WTC11 (cell line): ENCODE measurements around the gene KRTAP6-2. TPM values are rescaled to one million over a fixed set of nuclear protein-coding genes. Genes with fewer than 3 reads are reported as not detected.

Experiments used
- ATAC-seq: fragments of 200-7000 bp; cut with Tn5 transposase; 2 replicates; pipeline ENCODE4 v1.10.0; 2021; ENCODE audit warnings: mild to moderate bottlenecking, moderate library complexity
- CTCF ChIA-PET: fragments of 300-600 bp; sonication (Branson Sonifier 250); formaldehyde crosslinking; loops from one replicate; lab custom pipeline; 2021; ENCODE audit warnings: antibody characterized with exemption; lab: Charles Lee
- POLR2A ChIA-PET: fragments of 350-600 bp; sonication (Branson Sonifier 250); formaldehyde crosslinking; loops from one replicate; lab custom pipeline; 2021; ENCODE audit warnings: antibody characterized with exemption; lab: Charles Lee
- DNase-seq: peaks from one replicate; pipeline ENCODE4 v3.0.0; 2021; ENCODE audit warnings: low spot score
- H3K27ac Mint-ChIP-seq: 2 replicates; pipeline ENCODE4 v1.8.0; 2021; ENCODE audit warnings: mixed read lengths
- H3K27me3 Mint-ChIP-seq: 2 replicates; pipeline ENCODE4 v1.8.0; 2021; ENCODE audit warnings: low read depth, mild to moderate bottlenecking, moderate library complexity, mixed read lengths
- H3K36me3 Mint-ChIP-seq: 2 replicates; pipeline ENCODE4 v1.8.0; 2021; ENCODE audit warnings: mixed read lengths
- H3K4me1 Mint-ChIP-seq: 2 replicates; pipeline ENCODE4 v1.8.0; 2022; ENCODE audit warnings: mixed read lengths
- H3K4me3 Mint-ChIP-seq: 2 replicates; pipeline ENCODE4 v1.8.0; 2021; ENCODE audit warnings: mild to moderate bottlenecking, moderate library complexity, mixed read lengths
- H3K9me3 Mint-ChIP-seq: 2 replicates; pipeline ENCODE4 v1.8.0; 2021; ENCODE audit warnings: mixed read lengths
- ARID4B ChIP-seq: sonication (generic); formaldehyde crosslinking; IDR thresholded peaks from 2 replicates; pipeline ENCODE4 v1.8.0; 2023; ENCODE audit warnings: missing genetic modification reagents, mild to moderate bottlenecking, borderline replicate concordance
- ATF2 ChIP-seq: sonication (generic); formaldehyde crosslinking; IDR thresholded peaks from 2 replicates; pipeline ENCODE4 v1.8.1; 2022; ENCODE audit warnings: low read depth, missing genetic modification reagents, borderline replicate concordance
- CREB1 ChIP-seq: sonication (generic); formaldehyde crosslinking; IDR thresholded peaks from 2 replicates; pipeline ENCODE4 v1.8.0; 2023; ENCODE audit warnings: mild to moderate bottlenecking, missing genetic modification reagents
- CREM ChIP-seq: sonication (generic); formaldehyde crosslinking; IDR thresholded peaks from 2 replicates; pipeline ENCODE4 v1.8.1; 2022; ENCODE audit warnings: mild to moderate bottlenecking, missing genetic modification reagents, moderate library complexity
- E2F4 ChIP-seq: sonication (generic); formaldehyde crosslinking; IDR thresholded peaks from 2 replicates; pipeline ENCODE4 v1.8.1; 2022; ENCODE audit warnings: low read depth, mild to moderate bottlenecking, moderate library complexity, missing genetic modification reagents, borderline replicate concordance
- E2F5 ChIP-seq: sonication (generic); formaldehyde crosslinking; IDR thresholded peaks from 2 replicates; pipeline ENCODE4 v1.8.1; 2022; ENCODE audit warnings: mild to moderate bottlenecking, moderate library complexity, missing genetic modification reagents
- ELF4 ChIP-seq: sonication (generic); formaldehyde crosslinking; IDR thresholded peaks from 2 replicates; pipeline ENCODE4 v1.8.1; 2022; ENCODE audit warnings: low read depth, mild to moderate bottlenecking, moderate library complexity, missing genetic modification reagents
- FOXJ3 ChIP-seq: sonication (generic); formaldehyde crosslinking; IDR thresholded peaks from 2 replicates; pipeline ENCODE4 v1.9.0; 2021; ENCODE audit warnings: missing genetic modification reagents, mild to moderate bottlenecking, borderline replicate concordance
- FOXP1 ChIP-seq: sonication (generic); formaldehyde crosslinking; IDR thresholded peaks from 2 replicates; pipeline ENCODE4 v1.8.0; 2022; ENCODE audit warnings: missing genetic modification reagents, mild to moderate bottlenecking, moderate library complexity, borderline replicate concordance
- GABPB1 ChIP-seq: sonication (generic); formaldehyde crosslinking; IDR thresholded peaks from 2 replicates; pipeline ENCODE4 v1.8.1; 2023; ENCODE audit warnings: mild to moderate bottlenecking, missing genetic modification reagents
- HMGA2 ChIP-seq: fragments of 250-450 bp; sonication (Bioruptor Pico); IDR thresholded peaks from 2 replicates; pipeline ENCODE4 v1.4.0; 2021; ENCODE audit warnings: mild to moderate bottlenecking, moderate library complexity
- IRF1 ChIP-seq: sonication (generic); formaldehyde crosslinking; IDR thresholded peaks from 2 replicates; pipeline ENCODE4 v1.8.0; 2023; ENCODE audit warnings: missing genetic modification reagents
- NFYB ChIP-seq: sonication (generic); formaldehyde crosslinking; conservative IDR thresholded peaks from 2 replicates; pipeline ENCODE4 v1.8.0; 2022; ENCODE audit warnings: low read depth, missing genetic modification reagents
- NR3C1 ChIP-seq: sonication (generic); formaldehyde crosslinking; conservative IDR thresholded peaks from 2 replicates; pipeline ENCODE4 v1.8.1; 2023; ENCODE audit warnings: low read depth, mild to moderate bottlenecking, missing genetic modification reagents
- PRRX2 ChIP-seq: fragments of 250-450 bp; sonication (Bioruptor Pico); IDR thresholded peaks from 2 replicates; pipeline ENCODE4 v1.8.0; 2021; ENCODE audit warnings: mild to moderate bottlenecking
- RORB ChIP-seq: fragments of 250-450 bp; sonication (Bioruptor Pico); IDR thresholded peaks from 2 replicates; pipeline ENCODE4 v1.9.0; 2021; ENCODE audit warnings: mild to moderate bottlenecking
- SP1 ChIP-seq: sonication (generic); formaldehyde crosslinking; conservative IDR thresholded peaks from 2 replicates; pipeline ENCODE4 v1.8.1; 2022; ENCODE audit warnings: missing genetic modification reagents
- STAT6 ChIP-seq: sonication (generic); formaldehyde crosslinking; conservative IDR thresholded peaks from 2 replicates; pipeline ENCODE4 v1.8.1; 2023; ENCODE audit warnings: mild to moderate bottlenecking, low read depth, missing genetic modification reagents, moderate library complexity
- TP53 ChIP-seq: sonication (generic); formaldehyde crosslinking; IDR thresholded peaks from 2 replicates; pipeline ENCODE4 v1.8.1; 2023; ENCODE audit warnings: mild to moderate bottlenecking, missing genetic modification reagents
- ZNF121 ChIP-seq: sonication (generic); formaldehyde crosslinking; IDR thresholded peaks from 2 replicates; pipeline ENCODE4 v1.8.0; 2023; ENCODE audit warnings: missing genetic modification reagents
- ZNF138 ChIP-seq: sonication (generic); formaldehyde crosslinking; conservative IDR thresholded peaks from 2 replicates; pipeline ENCODE4 v1.8.1; 2022; ENCODE audit warnings: mild to moderate bottlenecking, moderate library complexity, missing genetic modification reagents
- ZNF396 ChIP-seq: fragments of 250-450 bp; sonication (Bioruptor Pico); IDR thresholded peaks from 2 replicates; pipeline ENCODE4 v1.8.0; 2021; ENCODE audit warnings: mild to moderate bottlenecking, moderate library complexity, borderline replicate concordance
- ZNF423 ChIP-seq: fragments of 250-450 bp; sonication (Bioruptor Pico); IDR thresholded peaks from 2 replicates; pipeline ENCODE4 v2.1.2; 2022; ENCODE audit warnings: mild to moderate bottlenecking, moderate library complexity
- total RNA-seq: library from RNA; stranded (reverse); gene quantifications from 3 replicates; pipeline ENCODE4 v1.2.3, GENCODE V29; 2021

KRTAP6-2 gene
- total RNA-seq, 1 experiment from 2014 or later: not detected

- ChIA-PET CTCF (no interaction called here), POLR2A (no interaction called here)
- Mint-ChIP-seq H3K4me3 (no peak within 1 kb of the TSS), H3K27ac (no peak within 1 kb of the TSS), H3K27me3 (no peaks in the 10 kb centered on the region), H3K9me3 (peaks cover 23% of the 10 kb centered on the region), H3K36me3 (no peaks in the 10 kb centered on the region), H3K4me1 (no peaks in the 10 kb centered on the region)
- DNase-seq (no peak), ATAC-seq (no peak)
- TF ChIP-seq E2F4 (CRISPR knock-in tag) (no peak), ZNF423 (CRISPR knock-in tag) (no peak), ELF4 (CRISPR knock-in tag) (no peak), HMGA2 (CRISPR knock-in tag) (no peak), STAT6 (CRISPR knock-in tag) (no peak), E2F5 (CRISPR knock-in tag) (no peak), PRRX2 (CRISPR knock-in tag) (no peak), ZNF138 (CRISPR knock-in tag) (no peak), ZNF121 (CRISPR knock-in tag) (no peak), ATF2 (CRISPR knock-in tag) (no peak), NFYB (CRISPR knock-in tag) (no peak), RORB (CRISPR knock-in tag) (no peak), TP53 (CRISPR knock-in tag) (no peak), IRF1 (CRISPR knock-in tag) (no peak), GABPB1 (no peak), CREM (CRISPR knock-in tag) (no peak), CREB1 (CRISPR knock-in tag) (no peak), ZNF396 (CRISPR knock-in tag) (no peak)
These were observed 15.1 kb upstream of the KRTAP6-2 start, which contains the start of gene KRTAP6-1 for GRCh38 chr21:30613836-30614235. Gene KRTAP6-1, minus strand, starts transcription at chr21:30613930. Its CDS starts 26 bp downstream, at chr21:30613904.

- Mint-ChIP-seq H3K4me3 (no peak overlapping the region), H3K36me3 (no peaks in the 10 kb centered on the region), H3K9me3 (peaks cover 23% of the 10 kb centered on the region), H3K27me3 (no peaks in the 10 kb centered on the region), H3K27ac (no peak overlapping the region), H3K4me1 (no peaks in the 10 kb centered on the region)
- no peak for ATAC-seq
- ChIA-PET POLR2A (no interaction called here), CTCF (no interaction called here)
- no peak for DNase-seq
- TF ChIP-seq ARID4B (CRISPR knock-in tag) (no peak), FOXJ3 (CRISPR knock-in tag) (no peak), NR3C1 (no peak), ZNF121 (CRISPR knock-in tag) (no peak), SP1 (CRISPR knock-in tag) (no peak), FOXP1 (CRISPR knock-in tag) (no peak)
These were observed 13.4 kb upstream of the KRTAP6-2 start for GRCh38 chr21:30612132-30612531.
